Iris pigment epithelial cell (primary cell): ENCODE data around the gene METTL1.
"Not testable (repeated sequence)": the region's sequence is repeated elsewhere in the genome, so short reads cannot be mapped to it uniquely, and the experiment has no call there.

Experiments
- DNase-seq: peaks from one replicate; pipeline ENCODE4 v3.0.0-alpha.2; 2011; ENCODE audit warnings: low read depth

METTL1 gene

GRCh38 chr12:57724003-57724935 lies 47.6 kb downstream of the METTL1 start:
- no peak for DNase-seq

DNA sequence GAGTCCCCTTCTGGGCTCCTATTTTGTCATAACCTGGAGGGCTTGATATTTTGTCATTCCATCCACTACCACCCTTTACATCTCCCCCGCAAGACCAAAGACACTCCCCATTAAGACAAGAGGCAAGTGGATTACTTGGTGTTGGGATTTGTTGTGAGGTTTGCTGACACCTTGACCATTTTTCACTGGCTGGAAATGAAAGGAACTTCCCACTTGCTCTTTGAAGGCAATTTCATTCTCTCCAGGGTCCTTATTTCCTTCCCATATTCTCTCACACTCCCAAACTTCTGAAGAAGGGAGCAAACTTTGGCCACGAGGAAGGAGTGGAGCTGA lies 48.3 kb downstream of the METTL1 start:
- no peak for DNase-seq

DNA sequence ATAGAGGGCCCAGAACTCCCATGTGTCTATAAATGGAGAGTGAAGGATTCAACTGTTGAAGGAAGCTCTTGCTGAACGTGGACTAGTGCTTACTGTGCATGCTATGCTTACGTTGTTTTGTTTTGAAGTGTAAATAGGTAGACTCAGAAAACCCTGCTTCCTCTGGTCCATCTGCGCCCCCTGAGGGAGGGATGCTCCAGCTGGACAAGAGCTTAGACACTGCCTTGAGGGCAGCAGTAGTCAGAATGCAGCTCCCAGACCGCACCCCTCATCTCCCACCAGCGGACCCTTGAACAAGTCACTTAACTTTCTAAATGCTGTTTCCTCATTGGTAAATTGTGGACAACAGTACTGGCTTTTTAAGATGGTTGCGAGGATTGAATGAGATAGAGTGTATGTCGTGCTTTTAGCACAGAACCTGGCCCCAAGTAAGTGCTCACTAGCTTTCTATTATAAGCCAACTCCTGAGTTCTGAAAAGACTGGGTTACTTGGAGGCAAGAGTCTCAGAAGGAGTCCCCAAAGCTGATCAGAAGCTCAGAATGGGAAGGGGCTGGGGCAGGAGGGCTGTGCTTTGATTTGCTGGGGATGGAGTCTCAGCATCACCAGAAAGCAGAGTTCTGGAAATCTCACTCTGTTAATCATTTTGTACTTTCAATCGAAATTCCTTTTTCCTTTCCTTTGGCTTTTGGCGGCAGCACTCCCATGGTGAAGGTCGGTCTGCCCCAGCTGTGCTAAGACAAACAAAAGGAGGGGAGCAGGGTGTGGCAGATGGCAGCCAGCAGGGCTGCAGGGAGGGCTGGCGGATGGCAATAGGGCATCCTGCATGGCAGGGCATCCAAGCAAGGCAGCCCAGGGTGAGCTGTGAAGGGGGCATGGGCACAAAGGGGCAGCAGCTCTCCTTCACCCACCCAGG lies 48.9 kb downstream of the METTL1 start:
- no peak for DNase-seq

- not testable (repeated sequence) for DNase-seq
Measured at GRCh38 chr12:57721846-57722608, 49.9 kb downstream of the METTL1 start.

DNA sequence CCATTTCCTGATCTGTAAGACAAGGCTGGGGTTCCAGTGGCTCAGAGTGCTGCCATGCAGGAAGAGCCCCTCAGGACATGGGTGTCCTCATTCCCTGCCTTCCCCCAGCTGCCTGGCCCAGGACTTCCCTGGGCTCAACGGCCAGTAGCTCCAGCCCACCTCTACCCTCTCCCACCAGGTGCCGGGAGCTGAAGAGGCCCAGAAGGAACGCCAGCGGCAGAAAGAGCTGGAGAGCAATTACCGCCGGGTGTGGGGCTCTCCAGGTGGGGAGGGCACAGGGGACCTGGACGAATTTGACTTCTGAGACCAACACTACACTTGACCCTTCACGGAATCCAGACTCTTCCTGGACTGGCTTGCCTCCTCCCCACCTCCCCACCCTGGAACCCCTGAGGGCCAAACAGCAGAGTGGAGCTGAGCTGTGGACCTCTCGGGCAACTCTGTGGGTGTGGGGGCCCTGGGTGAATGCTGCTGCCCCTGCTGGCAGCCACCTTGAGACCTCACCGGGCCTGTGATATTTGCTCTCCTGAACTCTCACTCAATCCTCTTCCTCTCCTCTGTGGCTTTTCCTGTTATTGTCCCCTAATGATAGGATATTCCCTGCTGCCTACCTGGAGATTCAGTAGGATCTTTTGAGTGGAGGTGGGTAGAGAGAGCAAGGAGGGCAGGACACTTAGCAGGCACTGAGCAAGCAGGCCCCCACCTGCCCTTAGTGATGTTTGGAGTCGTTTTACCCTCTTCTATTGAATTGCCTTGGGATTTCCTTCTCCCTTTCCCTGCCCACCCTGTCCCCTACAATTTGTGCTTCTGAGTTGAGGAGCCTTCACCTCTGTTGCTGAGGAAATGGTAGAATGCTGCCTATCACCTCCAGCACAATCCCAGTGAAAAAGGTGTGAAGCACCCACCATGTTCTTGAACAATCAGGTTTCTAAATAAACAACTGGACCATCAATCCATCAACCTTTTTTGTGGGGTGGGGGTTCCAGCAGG lies 51.0 kb downstream of the METTL1 start:
- no peak for DNase-seq

DNA sequence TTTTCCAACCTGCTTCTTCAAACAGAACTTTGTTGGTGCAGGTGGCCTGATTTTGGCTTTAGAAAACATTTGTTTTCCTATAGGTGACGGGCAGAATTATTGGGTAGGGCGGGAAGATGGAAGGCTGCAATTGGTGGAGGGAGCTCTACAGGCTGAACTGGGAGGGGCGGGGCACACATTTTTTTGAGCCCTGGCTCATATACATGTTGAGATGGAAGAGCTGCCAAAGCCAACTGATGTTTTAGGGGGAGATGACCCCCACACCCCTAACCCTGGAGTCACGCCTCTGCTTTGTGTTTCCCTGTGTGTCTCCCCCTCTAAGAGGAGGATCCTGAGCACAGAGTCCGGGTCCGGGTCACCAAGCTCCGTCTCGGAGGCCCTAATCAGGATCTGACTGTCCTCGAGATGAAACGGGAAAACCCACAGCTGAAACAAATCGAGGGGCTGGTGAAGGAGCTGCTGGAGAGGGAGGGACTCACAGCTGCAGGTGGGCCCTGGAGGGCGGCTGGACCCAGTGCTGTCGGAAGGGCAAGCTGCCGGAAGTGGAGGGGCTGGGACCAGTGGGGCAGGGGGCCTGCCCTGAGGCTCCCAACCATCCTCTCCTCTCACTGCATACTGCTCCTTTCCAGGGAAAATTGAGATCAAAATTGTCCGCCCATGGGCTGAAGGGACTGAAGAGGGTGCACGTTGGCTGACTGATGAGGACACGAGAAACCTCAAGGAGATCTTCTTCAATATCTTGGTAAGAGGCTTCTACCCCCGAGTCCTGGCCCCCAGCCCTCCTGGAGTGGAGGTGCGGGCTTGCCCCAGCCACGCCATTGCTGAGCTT lies 51.9 kb downstream of the METTL1 start:
- DNase-seq: no peak

- DNase-seq: no peak
Measured at GRCh38 chr12:57718641-57719528, 53.0 kb downstream of the METTL1 start.
